ENCODE data around the gene FUOM. TPM values are rescaled to one million over a fixed set of nuclear protein-coding genes. Genes with fewer than 3 reads are reported as not detected.

The FUOM gene
- total RNA-seq, 3 donors from 2014 or later, result 40.7 to 47.4 (median 46.6) TPM

Other genes starting within 250 kb of the FUOM start
- gene KNDC1, start 197.8 kb downstream of the FUOM start, total RNA-seq, result under 1 TPM in 1 of 3 donors, not detected in 2; 0.05 TPM
- gene UTF1, start 127.8 kb downstream of the FUOM start, total RNA-seq, result under 1 TPM in 1 of 3 donors, not detected in 2; 0.25 TPM
- gene VENTX, start 120.2 kb downstream of the FUOM start, total RNA-seq, result not detected
- 10 to 100 TPM; 62.8 to 72.7 (median 70.7) TPM for gene ADAM8, start 81.2 kb downstream of the FUOM start, total RNA-seq
- 10 to 100 TPM; 59.6 to 67.9 (median 62.6) TPM for gene TUBGCP2, start 49.1 kb downstream of the FUOM start, total RNA-seq
- 100 to 1,000 TPM in 1 of 3 donors, 10 to 100 TPM in 2; 84.4 to 117 (median 97.3) TPM for gene ZNF511, start 49.1 kb downstream of the FUOM start, total RNA-seq
- not detected for gene CALY, start 21.1 kb downstream of the FUOM start, total RNA-seq
- not detected for gene PRAP1, start 10.6 kb downstream of the FUOM start, total RNA-seq
- 10 to 100 TPM; 53.1 to 55.6 (median 53.9) TPM for gene ECHS1, start 15.3 kb upstream of the FUOM start, total RNA-seq
- 1 to 10 TPM; 2.6 to 3.2 (median 2.9) TPM for gene PAOX, start 21.2 kb upstream of the FUOM start, total RNA-seq
- gene MTG1, start 36.1 kb upstream of the FUOM start, total RNA-seq, result 10 to 100 TPM; 60.3 to 68.1 (median 67.1) TPM
- gene SPRN, start 66.6 kb upstream of the FUOM start, total RNA-seq, result not detected
- gene SCART1, start 95.9 kb upstream of the FUOM start, total RNA-seq, result 1 to 10 TPM; 1.1 to 1.8 (median 1.8) TPM
- gene CYP2E1, start 169.3 kb upstream of the FUOM start, total RNA-seq, result 1 to 10 TPM in 2 of 3 donors, under 1 TPM in 1; 0.69 to 1.1 (median 1.0) TPM
- under 1 TPM; 0.11 to 0.46 (median 0.43) TPM for gene SYCE1, start 207.6 kb upstream of the FUOM start, total RNA-seq